Esophagus squamous epithelium (tissue), 4 donors: Measurements from ENCODE around the gene MMP25.
"Not testable (repeated sequence)": the region's sequence is repeated elsewhere in the genome, so short reads cannot be mapped to it uniquely, and the experiment has no call there.

Experiments used
- CTCF ChIP-seq, 6 experiments: fragments of 450-650 bp in 4 of 6; fragments of 200-600 bp in 2 of 6; sonication (generic) in 2 of 6; IDR thresholded peaks; one replicate each; pipeline ENCODE4 v1.5.1; 2016 to 2019; ENCODE audit warnings: antibody characterized with exemption in 6 of 6, mild to moderate bottlenecking in 4 of 6, moderate library complexity in 4 of 6
- POLR2A ChIP-seq, 4 donors: fragments of 450-650 bp; IDR thresholded peaks; one replicate each; pipeline ENCODE4 v1.6.1; 2017; ENCODE audit warnings: antibody characterized with exemption in 4 of 4, mild to moderate bottlenecking in 4 of 4, moderate library complexity in 3 of 4

GRCh38 chr16:3072576-3073263, 26.4 kb downstream of the MMP25 start:
- TF ChIP-seq POLR2A, CTCF (IDR thresholded peaks at IDR 0.05): not testable (repeated sequence)
